Vagina (tissue), 2 donors: ENCODE measurements around the gene KRT2.

Experiments
- CTCF ChIP-seq, 3 experiments: fragments of 450-650 bp in 2 of 3; fragments of 200-600 bp in 1 of 3; sonication (generic) in 1 of 3; IDR thresholded peaks; one replicate each; pipeline ENCODE4 v1.5.1; 2017 to 2019; ENCODE audit warnings: antibody characterized with exemption in 3 of 3, mild to moderate bottlenecking in 2 of 3, moderate library complexity in 2 of 3
- POLR2A ChIP-seq, 2 donors: fragments of 450-650 bp; IDR thresholded peaks; one replicate each; pipeline ENCODE4 v1.6.1; 2017; ENCODE audit warnings: antibody characterized with exemption in 2 of 2, mild to moderate bottlenecking in 2 of 2, moderate library complexity in 2 of 2
- POLR2AphosphoS5 ChIP-seq, 2 donors: sonication (generic); formaldehyde crosslinking; IDR thresholded peaks; one replicate each; pipeline ENCODE4 v1.9.0; 2017; ENCODE audit warnings: antibody characterized with exemption in 2 of 2, mild to moderate bottlenecking in 2 of 2, low read depth in 1 of 2; ENCODE audit not compliant: insufficient read depth in 1 of 2

DNA sequence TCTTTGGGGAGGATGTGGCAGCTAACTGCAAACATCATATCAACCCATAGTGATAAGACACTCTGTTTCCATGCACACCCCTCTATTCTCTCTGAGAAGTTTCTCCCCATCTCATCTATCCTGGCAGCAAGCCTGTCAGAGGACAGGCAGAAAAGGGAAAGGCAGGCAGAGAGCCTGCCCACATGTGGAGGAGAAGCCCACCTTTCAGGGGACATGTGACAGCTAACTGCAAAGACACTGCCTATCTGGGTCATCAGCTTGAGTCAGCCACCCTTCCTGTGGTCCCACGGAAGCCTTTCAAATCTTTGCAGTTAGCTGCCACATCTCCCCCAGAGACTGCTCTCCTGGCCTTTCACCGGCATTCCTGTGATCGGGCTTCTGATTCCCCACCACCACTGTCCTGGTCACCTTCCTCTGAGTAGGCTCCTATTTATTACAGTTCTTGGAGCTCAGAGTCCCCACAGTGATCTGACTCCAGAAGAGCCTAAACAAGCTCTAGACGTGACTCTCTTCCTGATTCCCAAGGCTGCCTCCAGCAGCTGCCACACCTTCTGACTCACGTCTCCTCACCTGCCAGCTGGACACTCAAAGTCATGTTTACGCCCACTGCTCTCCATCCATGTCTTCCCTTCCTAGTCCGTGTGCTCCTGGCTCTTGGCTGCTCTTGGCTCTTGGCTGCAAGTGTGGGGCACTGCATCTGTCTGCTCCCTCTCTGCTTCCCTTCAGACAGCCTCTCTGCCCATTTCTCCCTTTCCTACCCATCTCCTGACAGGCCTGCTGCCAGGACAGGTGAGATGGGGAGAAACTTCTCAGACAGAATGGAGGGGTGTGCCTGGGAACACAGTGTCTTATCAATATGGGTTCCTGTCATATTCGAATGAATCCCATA lies 35.7 kb upstream of the KRT2 start:
- TF ChIP-seq CTCF (IDR thresholded peaks at IDR 0.05), result no peak
- TF ChIP-seq POLR2A (IDR thresholded peaks at IDR 0.05), result no peak
- no peak for TF ChIP-seq POLR2AphosphoS5 (IDR thresholded peaks at IDR 0.05; ENCODE audit: insufficient read depth in 1 of 2, low read depth in 1 of 2)
